Astrocyte of the cerebellum (primary cell): ENCODE results near the gene CCDC171.
"Not testable (repeated sequence)": the region's sequence is repeated elsewhere in the genome, so short reads cannot be mapped to it uniquely, and the experiment has no call there.

Experiments
- DNase-seq: peaks from one replicate; pipeline ENCODE4 v3.0.0-alpha.2; 2011; ENCODE audit warnings: low read depth
- H3K4me3 ChIP-seq: 2 replicates; pipeline ENCODE4 v1.5.1; 2011; ENCODE audit warnings: mild to moderate bottlenecking, low read depth, low read length, moderate library complexity
- CTCF ChIP-seq: IDR thresholded peaks from 2 replicates; pipeline ENCODE4 v1.5.1; 2012; ENCODE audit warnings: low read length, low read depth, moderate library complexity, mild to moderate bottlenecking; ENCODE audit errors: missing control alignments
- in situ Hi-C: cut with HindIII; loops from 2 replicates; pipeline ENCODE4 v1.10.0; 2017; ENCODE audit warnings: low sequenced_read_pairs

CCDC171 gene

GRCh38 chr9:15763371-15763770 is 210.5 kb downstream of the CCDC171 start:
- no peak for TF ChIP-seq CTCF
- no peak for DNase-seq
- no peak overlapping the region for H3K4me3 ChIP-seq
- in situ Hi-C loops, result no loop called here

GRCh38 chr9:15764131-15764530 is 211.3 kb downstream of the CCDC171 start:
- no peak for TF ChIP-seq CTCF
- H3K4me3 ChIP-seq, result no peak overlapping the region
- in situ Hi-C loops, result no loop called here
- DNase-seq, result no peak

GRCh38 chr9:15769547-15769946 is 216.7 kb downstream of the CCDC171 start:
- in situ Hi-C loops, result no loop called here
- no peak overlapping the region for H3K4me3 ChIP-seq
- DNase-seq, result no peak
- TF ChIP-seq CTCF, result no peak

- H3K4me3 ChIP-seq, result no peak overlapping the region
- TF ChIP-seq CTCF, result no peak
- DNase-seq, result no peak
- in situ Hi-C loops, result no loop called here
Observed at GRCh38 chr9:15778861-15779260, 226.0 kb downstream of the CCDC171 start.

GRCh38 chr9:15782106-15782505 is 229.3 kb downstream of the CCDC171 start:
- in situ Hi-C loops, result no loop called here
- no peak for DNase-seq

GRCh38 chr9:15785584-15785983 is 232.7 kb downstream of the CCDC171 start:
- H3K4me3 ChIP-seq, result no peak overlapping the region
- DNase-seq, result no peak
- in situ Hi-C loops, result no loop called here
- no peak for TF ChIP-seq CTCF

More at GRCh38 chr9:15782106-15782505, 229.3 kb downstream of the CCDC171 start:
- H3K4me3 ChIP-seq, result no peak overlapping the region
- no peak for TF ChIP-seq CTCF

- in situ Hi-C loops, result no loop called here
- no peak for DNase-seq
- no peak for TF ChIP-seq CTCF
- no peak overlapping the region for H3K4me3 ChIP-seq
Observed at GRCh38 chr9:15786616-15787015, 233.8 kb downstream of the CCDC171 start.

GRCh38 chr9:15810219-15810899 is 257.5 kb downstream of the CCDC171 start:
- in situ Hi-C loops, DNase-seq, H3K4me3 ChIP-seq: not testable (repeated sequence)
